GM13976 (cell line): ENCODE results near the gene NPIPA5.
A peak's percentile ranks its signal among the peaks of the same experiment; 100 is the strongest.
"Not testable (repeated sequence)": the region's sequence is repeated elsewhere in the genome, so short reads cannot be mapped to it uniquely, and the experiment has no call there.

ENCODE experiments used
- DNase-seq: peaks from one replicate; pipeline ENCODE4 v3.0.0; 2012; ENCODE audit warnings: low spot score
- CTCF ChIP-seq: IDR thresholded peaks from 2 replicates; pipeline ENCODE4 v1.5.1; 2012; ENCODE audit warnings: borderline replicate concordance, mild to moderate bottlenecking; ENCODE audit not compliant: insufficient read depth; ENCODE audit errors: extremely low read depth, missing control alignments, control extremely low read depth
- in situ Hi-C: fragments of 300-500 bp; cut with MboI; formaldehyde crosslinking; loops from one replicate; pipeline ENCODE4 v1.12.0; 2022; ENCODE audit warnings: low sequenced_read_pairs, mixed read lengths, inconsistent platforms; ENCODE audit not compliant: unreplicated experiment

NPIPA5 gene

GRCh38 chr16:15378194-15378593 lies at the start of gene NPIPA5:
Gene NPIPA5 (minus strand): TSS chr16:15378294. CDS start chr16:15378294, 0 bp downstream.
- in situ Hi-C loops = not testable (repeated sequence)

GRCh38 chr16:15427648-15428239 lies 49.6 kb upstream of the NPIPA5 start:
- DNase-seq = peak; percentile 64
- in situ Hi-C loops = loop anchor here (10.0 kb wide), 1 partner anchor 277 kb away; no protein-coding TSS in a partner anchor
- peak; percentile 24 for TF ChIP-seq CTCF

More at GRCh38 chr16:15378194-15378593, at the start of gene NPIPA5:
- not testable (repeated sequence) for DNase-seq

GRCh38 chr16:15426796-15427195 lies 48.7 kb upstream of the NPIPA5 start:
- in situ Hi-C loops = loop anchor here (10.0 kb wide), 1 partner anchor 278 kb away; no protein-coding TSS in a partner anchor
- no peak for DNase-seq
- no peak for TF ChIP-seq CTCF

GRCh38 chr16:15425861-15426260 lies 47.8 kb upstream of the NPIPA5 start:
- TF ChIP-seq CTCF = no peak
- in situ Hi-C loops = loop anchor here (10.0 kb wide), 1 partner anchor 279 kb away; no protein-coding TSS in a partner anchor

GRCh38 chr16:15422222-15422621 lies 44.1 kb upstream of the NPIPA5 start:
- DNase-seq = no peak
- no peak for TF ChIP-seq CTCF
- in situ Hi-C loops = loop anchor here (10.0 kb wide), 1 partner anchor 283 kb away; no protein-coding TSS in a partner anchor

More at GRCh38 chr16:15425861-15426260, 47.8 kb upstream of the NPIPA5 start:
- DNase-seq = no peak

- in situ Hi-C loops = loop anchor here (10.0 kb wide), 1 partner anchor 283 kb away; no protein-coding TSS in a partner anchor
- DNase-seq = not testable (repeated sequence)
These were observed 43.6 kb upstream of the NPIPA5 start for GRCh38 chr16:15421696-15422095.

GRCh38 chr16:15418206-15418605 lies 40.1 kb upstream of the NPIPA5 start:
- DNase-seq = no peak
- TF ChIP-seq CTCF = no peak
- in situ Hi-C loops = no loop called here
